RWPE2 (cell line): Measurements from ENCODE around the gene SUPT20H.

Source experiments
- ATAC-seq: fragments of 200-7000 bp; cut with Tn5 transposase; 3 replicates; pipeline ENCODE4 v1.9.1; 2021; ENCODE audit warnings: low read depth
- DNase-seq: peaks from one replicate; pipeline ENCODE4 v3.0.0-alpha.2; 2020; ENCODE audit warnings: low spot score
- H3K27ac ChIP-seq: fragments of 450-650 bp; 2 replicates; pipeline ENCODE4 v1.5.1; 2017; ENCODE audit warnings: mild to moderate bottlenecking; ENCODE audit not compliant: poor library complexity, severe bottlenecking
- H3K27me3 ChIP-seq: fragments of 250-450 bp; sonication (Bioruptor Pico); 2 replicates; pipeline ENCODE4 v1.5.1; 2021; ENCODE audit warnings: mild to moderate bottlenecking, moderate library complexity; ENCODE audit not compliant: insufficient read depth, poor library complexity, severe bottlenecking
- H3K36me3 ChIP-seq: fragments of 250-450 bp; sonication (Bioruptor Pico); 2 replicates; pipeline ENCODE4 v1.5.1; 2020; ENCODE audit warnings: low read depth, mild to moderate bottlenecking, moderate library complexity
- H3K4me1 ChIP-seq: fragments of 250-450 bp; sonication (Bioruptor Pico); 2 replicates; pipeline ENCODE4 v1.5.1; 2021; ENCODE audit warnings: mild to moderate bottlenecking, moderate library complexity; ENCODE audit not compliant: insufficient read depth, poor library complexity, severe bottlenecking
- H3K4me3 ChIP-seq: fragments of 250-450 bp; sonication (Bioruptor Pico); 2 replicates; pipeline ENCODE4 v1.5.1; 2021; ENCODE audit warnings: mild to moderate bottlenecking, moderate library complexity; ENCODE audit not compliant: severe bottlenecking
- H3K9me3 ChIP-seq: fragments of 250-450 bp; sonication (Bioruptor Pico); 2 replicates; pipeline ENCODE4 v1.5.1; 2021; ENCODE audit warnings: mild to moderate bottlenecking, moderate library complexity; ENCODE audit not compliant: severe bottlenecking
- TF ChIP-seq, protein P1 (sequence below): fragments of 450-650 bp; IDR thresholded peaks from one replicate; pipeline ENCODE4 v1.5.1; 2017; ENCODE audit warnings: mild to moderate bottlenecking, moderate library complexity; ENCODE audit not compliant: poor library complexity, severe bottlenecking

Gene SUPT20H

GRCh38 chr13:36992362-36992761, 67.1 kb downstream of the SUPT20H start:
- Histone ChIP-seq H3K9me3 (no peaks in the 10 kb centered on the region), H3K27me3 (no peaks in the 10 kb centered on the region), H3K4me1 (peaks cover 1% of the 10 kb centered on the region), H3K4me3 (no peak overlapping the region), H3K27ac (no peak overlapping the region), H3K36me3 (peaks cover 86% of the 10 kb centered on the region)
- no peak for DNase-seq
- no peak for ATAC-seq
- TF ChIP-seq, protein P1, sequence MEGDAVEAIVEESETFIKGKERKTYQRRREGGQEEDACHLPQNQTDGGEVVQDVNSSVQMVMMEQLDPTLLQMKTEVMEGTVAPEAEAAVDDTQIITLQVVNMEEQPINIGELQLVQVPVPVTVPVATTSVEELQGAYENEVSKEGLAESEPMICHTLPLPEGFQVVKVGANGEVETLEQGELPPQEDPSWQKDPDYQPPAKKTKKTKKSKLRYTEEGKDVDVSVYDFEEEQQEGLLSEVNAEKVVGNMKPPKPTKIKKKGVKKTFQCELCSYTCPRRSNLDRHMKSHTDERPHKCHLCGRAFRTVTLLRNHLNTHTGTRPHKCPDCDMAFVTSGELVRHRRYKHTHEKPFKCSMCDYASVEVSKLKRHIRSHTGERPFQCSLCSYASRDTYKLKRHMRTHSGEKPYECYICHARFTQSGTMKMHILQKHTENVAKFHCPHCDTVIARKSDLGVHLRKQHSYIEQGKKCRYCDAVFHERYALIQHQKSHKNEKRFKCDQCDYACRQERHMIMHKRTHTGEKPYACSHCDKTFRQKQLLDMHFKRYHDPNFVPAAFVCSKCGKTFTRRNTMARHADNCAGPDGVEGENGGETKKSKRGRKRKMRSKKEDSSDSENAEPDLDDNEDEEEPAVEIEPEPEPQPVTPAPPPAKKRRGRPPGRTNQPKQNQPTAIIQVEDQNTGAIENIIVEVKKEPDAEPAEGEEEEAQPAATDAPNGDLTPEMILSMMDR: no peak

DNA sequence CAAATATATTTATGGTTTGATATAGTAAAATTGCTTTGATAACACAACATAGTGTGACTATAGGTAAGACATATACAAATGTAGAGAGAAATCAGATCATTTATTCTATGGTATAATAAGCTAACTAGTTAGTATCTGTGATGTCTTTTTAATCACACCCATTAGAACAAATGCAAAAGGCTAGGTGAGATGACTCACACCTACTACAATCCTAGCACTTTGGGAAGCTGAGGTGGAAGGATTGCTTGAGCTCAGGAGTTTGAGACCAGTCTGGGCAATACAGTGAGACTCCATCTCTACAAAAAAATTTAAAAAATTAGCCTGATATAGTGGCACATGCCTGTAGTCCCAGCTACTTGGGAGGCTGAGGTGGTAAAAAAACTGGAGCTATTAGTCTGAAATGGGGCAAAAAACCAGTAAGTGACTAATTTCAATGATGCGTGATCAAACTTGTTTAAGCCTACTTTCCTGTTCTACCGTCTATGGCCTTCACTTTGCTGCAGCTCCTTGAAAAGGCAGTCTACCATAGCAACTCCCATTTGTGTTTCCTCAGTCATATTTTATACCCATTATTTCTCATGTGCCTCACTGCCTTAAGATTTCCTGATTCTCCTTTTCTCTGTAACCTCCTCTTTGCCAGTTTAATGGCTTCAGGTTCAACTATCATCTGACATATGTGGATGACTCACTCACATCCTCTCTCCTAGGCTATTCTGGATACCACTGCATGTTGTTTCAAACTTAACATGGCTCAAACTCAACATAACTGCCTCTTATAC, 72.8 kb downstream of the SUPT20H start:
- no peaks in the 10 kb centered on the region for H3K27me3 ChIP-seq
- TF ChIP-seq, protein P1: no peak
- H3K4me1 ChIP-seq: peaks cover 11% of the 10 kb centered on the region
- no peaks in the 10 kb centered on the region for H3K9me3 ChIP-seq
- peaks cover 90% of the 10 kb centered on the region for H3K36me3 ChIP-seq
- peak overlapping the region; percentile 61 for H3K27ac ChIP-seq
- no peak overlapping the region for H3K4me3 ChIP-seq
- DNase-seq (no peak), ATAC-seq (peak; percentile 74)

DNA sequence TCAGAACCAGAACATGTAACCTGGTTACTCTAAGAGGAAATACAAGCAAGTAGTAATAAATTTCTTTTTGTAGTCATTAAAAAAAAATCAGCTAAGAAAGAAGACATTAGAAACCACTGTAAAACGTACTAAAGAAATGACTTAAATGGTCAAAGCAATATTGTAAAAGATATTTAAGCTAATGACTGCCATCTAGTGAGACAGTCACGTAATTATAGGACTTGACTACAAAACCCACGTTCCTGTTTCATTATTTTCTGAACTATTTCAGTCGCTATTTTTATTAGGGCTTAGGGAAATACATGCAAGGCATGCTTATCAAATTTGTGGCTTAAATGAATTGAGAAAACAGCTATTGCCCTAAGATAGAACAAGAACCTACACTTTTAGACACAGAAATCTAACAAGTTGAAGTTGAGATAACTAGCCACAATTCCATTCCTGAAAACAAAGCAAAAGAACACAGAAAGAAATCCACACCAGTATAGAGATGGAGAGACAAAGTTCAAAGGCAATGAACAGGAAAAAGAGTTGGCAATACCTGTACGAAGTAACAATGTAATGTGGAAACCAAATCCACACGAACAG, 78.2 kb downstream of the SUPT20H start:
- peaks cover 2% of the 10 kb centered on the region for H3K4me1 ChIP-seq
- TF ChIP-seq, protein P1: peak; percentile 74
- peaks cover 88% of the 10 kb centered on the region for H3K36me3 ChIP-seq
- no peaks in the 10 kb centered on the region for H3K27me3 ChIP-seq
- no peak overlapping the region for H3K4me3 ChIP-seq
- H3K9me3 ChIP-seq: no peaks in the 10 kb centered on the region
- H3K27ac ChIP-seq: no peak overlapping the region
- DNase-seq: no peak
- no peak for ATAC-seq

DNA sequence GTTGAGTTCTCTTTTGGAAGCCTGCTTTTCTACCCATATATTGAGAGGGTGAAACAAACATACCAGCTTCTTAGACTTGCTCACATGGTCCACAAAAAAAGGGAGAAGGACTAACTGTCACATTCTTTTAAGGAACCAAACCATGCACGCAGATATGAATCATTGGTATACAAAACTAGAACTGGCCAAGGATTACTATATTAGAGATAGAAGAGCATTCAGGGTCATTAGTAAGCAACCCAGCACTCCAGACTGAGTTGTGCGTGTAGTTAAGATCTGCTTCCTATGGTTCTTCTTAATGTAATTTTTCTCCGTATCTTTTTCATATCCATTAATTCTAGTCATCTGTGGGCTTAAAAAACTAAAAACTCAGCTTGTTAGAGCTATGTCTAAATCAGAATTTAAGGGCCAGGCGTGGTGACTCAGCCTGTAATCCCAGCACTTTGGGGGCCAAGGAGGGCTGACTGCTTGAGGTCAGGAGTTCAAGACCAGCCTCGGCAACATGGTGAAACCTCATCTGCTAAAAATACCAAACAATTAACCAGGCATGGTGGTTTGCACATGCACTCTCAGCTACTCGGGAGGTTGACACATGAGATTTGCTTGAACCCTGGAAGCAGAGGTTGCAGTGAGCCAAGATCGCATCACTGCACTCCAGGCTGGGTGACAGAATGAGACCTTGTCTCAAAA, 80.0 kb downstream of the SUPT20H start:
- no peak for ATAC-seq
- no peaks in the 10 kb centered on the region for H3K4me1 ChIP-seq
- H3K9me3 ChIP-seq: no peaks in the 10 kb centered on the region
- DNase-seq: no peak
- TF ChIP-seq, protein P1: no peak
- H3K27me3 ChIP-seq: no peaks in the 10 kb centered on the region
- H3K4me3 ChIP-seq: no peak overlapping the region
- H3K36me3 ChIP-seq: peaks cover 87% of the 10 kb centered on the region
- no peak overlapping the region for H3K27ac ChIP-seq

DNA sequence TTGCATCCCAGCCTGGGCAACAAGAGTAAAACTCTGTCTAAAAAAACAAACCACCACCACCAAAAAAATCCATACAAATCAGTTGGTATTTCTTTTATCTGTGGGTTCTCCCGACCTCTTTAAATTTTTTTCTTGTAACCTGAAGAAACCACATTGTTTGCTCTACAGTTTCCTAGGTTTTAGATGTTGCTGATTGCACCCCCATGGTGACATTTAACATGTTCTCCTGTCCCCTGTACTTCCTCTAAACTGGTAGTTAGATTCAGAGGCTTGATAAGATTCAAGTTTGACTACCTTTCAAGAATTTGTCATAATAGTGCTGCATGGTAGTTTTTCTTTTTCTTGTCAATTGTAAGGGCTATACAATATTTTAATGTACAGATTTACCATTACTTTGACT, 84.3 kb downstream of the SUPT20H start:
- TF ChIP-seq, protein P1: no peak
- no peak for DNase-seq
- peaks cover 84% of the 10 kb centered on the region for H3K36me3 ChIP-seq

More for the DNA sequence above, 84.3 kb downstream of the SUPT20H start:
- Histone ChIP-seq H3K4me1 (no peaks in the 10 kb centered on the region), H3K27ac (no peak overlapping the region), H3K9me3 (no peaks in the 10 kb centered on the region), H3K4me3 (no peak overlapping the region), H3K27me3 (no peaks in the 10 kb centered on the region)
- no peak for ATAC-seq
